Measurements from ENCODE around the gene FOXP1. TPM values are rescaled to one million over a fixed set of nuclear protein-coding genes. Genes with fewer than 3 reads are reported as not detected.

Gene FOXP1
- total and polyA plus RNA-seq, 2 experiments from 2014 or later = 76.8 to 99.8 TPM

DNA sequence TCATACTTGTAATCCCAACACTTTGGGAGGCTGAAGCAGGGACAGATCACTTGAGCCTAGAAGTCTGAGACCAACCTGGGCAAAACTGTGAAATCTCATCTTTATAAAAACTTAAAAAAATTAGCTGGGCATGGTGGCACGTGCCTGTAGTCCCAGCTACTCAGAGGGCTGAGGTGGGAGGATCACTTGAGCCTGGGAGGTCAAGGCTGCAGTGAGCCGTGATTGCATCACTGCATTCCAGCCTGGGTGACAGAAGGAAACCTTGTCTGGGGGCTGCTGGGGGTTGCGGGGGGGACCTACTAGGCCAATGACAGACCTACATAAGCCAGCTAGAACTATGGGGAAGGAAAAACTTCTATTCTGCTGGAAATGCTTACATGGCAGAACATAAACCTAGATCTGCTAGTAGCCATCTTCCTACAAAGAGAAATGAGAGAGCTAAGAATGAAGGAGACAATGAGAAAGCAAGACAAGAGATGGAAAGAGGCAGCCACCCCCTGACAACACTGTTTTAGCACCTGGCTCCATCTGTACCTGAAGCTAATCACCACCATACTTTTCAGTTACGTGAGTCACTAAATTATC is 23.9 kb downstream of the FOXP1 start:
- no peak overlapping the region for H3K4me3 ChIP-seq
- DNase-seq (ENCODE audit: low spot score) = no peak
- peaks cover 44% of the 10 kb centered on the region for H3K79me2 ChIP-seq
- H3K27me3 ChIP-seq = no peaks in the 10 kb centered on the region
- H3K9me2 ChIP-seq (replicated peaks; ENCODE audit: insufficient read depth) = no peaks in the 10 kb centered on the region
- no peaks in the 10 kb centered on the region for H3K4me1 ChIP-seq (ENCODE audit: insufficient read depth)
- H2AFZ ChIP-seq = no peak overlapping the region
- H3K36me3 ChIP-seq (replicated peaks; ENCODE audit: insufficient read depth, low read depth) = no peaks in the 10 kb centered on the region
- WGBS (ENCODE audit: low lambda C conversion rate, missing lambda C conversion rate) = 75% methylated on average over 4 of the region's 4 CpGs
- no peaks in the 10 kb centered on the region for H3K9me3 ChIP-seq (ENCODE audit: low read depth)
- H3K27ac ChIP-seq = no peak overlapping the region
- H3K4me2 ChIP-seq = no peak overlapping the region
- TF ChIP-seq, protein P1, sequence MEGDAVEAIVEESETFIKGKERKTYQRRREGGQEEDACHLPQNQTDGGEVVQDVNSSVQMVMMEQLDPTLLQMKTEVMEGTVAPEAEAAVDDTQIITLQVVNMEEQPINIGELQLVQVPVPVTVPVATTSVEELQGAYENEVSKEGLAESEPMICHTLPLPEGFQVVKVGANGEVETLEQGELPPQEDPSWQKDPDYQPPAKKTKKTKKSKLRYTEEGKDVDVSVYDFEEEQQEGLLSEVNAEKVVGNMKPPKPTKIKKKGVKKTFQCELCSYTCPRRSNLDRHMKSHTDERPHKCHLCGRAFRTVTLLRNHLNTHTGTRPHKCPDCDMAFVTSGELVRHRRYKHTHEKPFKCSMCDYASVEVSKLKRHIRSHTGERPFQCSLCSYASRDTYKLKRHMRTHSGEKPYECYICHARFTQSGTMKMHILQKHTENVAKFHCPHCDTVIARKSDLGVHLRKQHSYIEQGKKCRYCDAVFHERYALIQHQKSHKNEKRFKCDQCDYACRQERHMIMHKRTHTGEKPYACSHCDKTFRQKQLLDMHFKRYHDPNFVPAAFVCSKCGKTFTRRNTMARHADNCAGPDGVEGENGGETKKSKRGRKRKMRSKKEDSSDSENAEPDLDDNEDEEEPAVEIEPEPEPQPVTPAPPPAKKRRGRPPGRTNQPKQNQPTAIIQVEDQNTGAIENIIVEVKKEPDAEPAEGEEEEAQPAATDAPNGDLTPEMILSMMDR (IDR thresholded peaks at IDR 0.05; ENCODE audit: poor library complexity) = no peak
- TF ChIP-seq EZH2 (IDR thresholded peaks at IDR 0.05; ENCODE audit: borderline replicate concordance) (no peak), EZH2phosphoT487 (IDR thresholded peaks at IDR 0.05; ENCODE audit: low read depth, severe bottlenecking, unreplicated experiment) (no peak)
- no peaks in the 10 kb centered on the region for H4K20me1 ChIP-seq (ENCODE audit: insufficient read depth, poor library complexity, severe bottlenecking)

DNA sequence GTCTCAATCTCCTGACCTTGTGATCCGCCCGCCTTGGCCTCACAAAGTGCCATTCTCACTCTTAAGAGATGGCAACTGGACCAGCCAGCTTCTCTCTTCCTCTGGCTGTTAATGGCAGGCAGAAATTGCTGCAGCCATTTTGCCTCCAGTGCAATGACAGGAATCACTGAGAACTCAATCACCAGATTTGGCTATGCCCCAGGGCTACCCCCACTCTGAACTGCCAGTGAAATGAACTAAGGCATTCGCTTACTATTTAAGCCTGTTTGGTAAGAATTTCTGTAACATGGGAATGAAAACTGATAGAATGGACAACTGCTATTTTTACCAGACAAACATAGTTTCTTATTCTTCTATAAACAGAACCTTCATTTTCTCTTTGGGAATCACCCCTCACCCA is 24.5 kb downstream of the FOXP1 start:
- Histone ChIP-seq H3K9me3 (ENCODE audit: low read depth) (no peaks in the 10 kb centered on the region), H3K4me2 (no peak overlapping the region), H3K4me1 (ENCODE audit: insufficient read depth) (no peaks in the 10 kb centered on the region), H3K27me3 (no peaks in the 10 kb centered on the region), H3K27ac (no peak overlapping the region), H3K36me3 (replicated peaks; ENCODE audit: insufficient read depth, low read depth) (no peaks in the 10 kb centered on the region), H3K4me3 (no peak overlapping the region), H2AFZ (no peak overlapping the region), H3K9me2 (replicated peaks; ENCODE audit: insufficient read depth) (no peaks in the 10 kb centered on the region), H4K20me1 (ENCODE audit: insufficient read depth, poor library complexity, severe bottlenecking) (no peaks in the 10 kb centered on the region), H3K79me2 (peaks cover 39% of the 10 kb centered on the region)
- TF ChIP-seq, protein P1 (IDR thresholded peaks at IDR 0.05; ENCODE audit: poor library complexity) = no peak
- TF ChIP-seq EZH2 (IDR thresholded peaks at IDR 0.05; ENCODE audit: borderline replicate concordance) (no peak), EZH2phosphoT487 (IDR thresholded peaks at IDR 0.05; ENCODE audit: low read depth, severe bottlenecking, unreplicated experiment) (no peak)
- DNase-seq (ENCODE audit: low spot score) = no peak
- WGBS (ENCODE audit: low lambda C conversion rate, missing lambda C conversion rate) = 98% methylated on average over 3 of the region's 3 CpGs

DNA sequence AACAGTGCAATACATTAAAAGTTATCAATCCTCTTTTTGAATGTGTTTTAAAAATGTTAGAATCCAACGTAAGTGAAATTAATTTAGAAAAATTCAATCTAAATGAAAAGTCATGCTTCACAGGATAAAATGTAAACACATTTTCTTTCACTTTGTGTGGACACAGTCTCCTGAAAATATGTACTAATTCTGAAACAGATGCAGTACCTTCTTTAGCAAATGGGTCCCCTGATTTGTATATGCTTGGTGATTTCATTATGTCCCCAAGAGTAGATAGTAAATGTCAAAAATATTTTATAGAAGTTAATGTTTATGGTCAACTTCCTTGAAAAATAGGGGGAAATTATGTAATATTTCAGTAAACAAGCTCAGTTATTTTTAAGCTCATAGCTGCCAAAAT is 28.9 kb downstream of the FOXP1 start:
- Histone ChIP-seq H3K27ac (no peak overlapping the region), H3K9me3 (ENCODE audit: low read depth) (no peaks in the 10 kb centered on the region), H3K4me1 (ENCODE audit: insufficient read depth) (no peaks in the 10 kb centered on the region), H3K79me2 (peaks cover 20% of the 10 kb centered on the region), H4K20me1 (ENCODE audit: insufficient read depth, poor library complexity, severe bottlenecking) (no peaks in the 10 kb centered on the region), H3K4me3 (no peak overlapping the region), H3K27me3 (no peaks in the 10 kb centered on the region), H3K36me3 (replicated peaks; ENCODE audit: insufficient read depth, low read depth) (no peaks in the 10 kb centered on the region), H2AFZ (no peak overlapping the region), H3K9me2 (replicated peaks; ENCODE audit: insufficient read depth) (no peaks in the 10 kb centered on the region), H3K4me2 (no peak overlapping the region)
- WGBS (ENCODE audit: low lambda C conversion rate, missing lambda C conversion rate) = 93% methylated on average over 1 of the region's 1 CpG
- TF ChIP-seq, protein P1 (IDR thresholded peaks at IDR 0.05; ENCODE audit: poor library complexity) = no peak
- TF ChIP-seq EZH2 (IDR thresholded peaks at IDR 0.05; ENCODE audit: borderline replicate concordance) (no peak), EZH2phosphoT487 (IDR thresholded peaks at IDR 0.05; ENCODE audit: low read depth, severe bottlenecking, unreplicated experiment) (no peak)
- DNase-seq (ENCODE audit: low spot score) = no peak
